ENCODE measurements around the gene NOL3. TPM values are rescaled to one million over a fixed set of nuclear protein-coding genes. Genes with fewer than 3 reads are reported as not detected.
A peak's percentile ranks its signal among the peaks of the same experiment; 100 is the strongest.

The NOL3 gene
- total and polyA plus RNA-seq, 9 of the 15 experiments (the other 6 are each of a cell fraction or from before 2014, with no cell fraction given), result 0.45 to 14.0 (median 5.4) TPM

DNA sequence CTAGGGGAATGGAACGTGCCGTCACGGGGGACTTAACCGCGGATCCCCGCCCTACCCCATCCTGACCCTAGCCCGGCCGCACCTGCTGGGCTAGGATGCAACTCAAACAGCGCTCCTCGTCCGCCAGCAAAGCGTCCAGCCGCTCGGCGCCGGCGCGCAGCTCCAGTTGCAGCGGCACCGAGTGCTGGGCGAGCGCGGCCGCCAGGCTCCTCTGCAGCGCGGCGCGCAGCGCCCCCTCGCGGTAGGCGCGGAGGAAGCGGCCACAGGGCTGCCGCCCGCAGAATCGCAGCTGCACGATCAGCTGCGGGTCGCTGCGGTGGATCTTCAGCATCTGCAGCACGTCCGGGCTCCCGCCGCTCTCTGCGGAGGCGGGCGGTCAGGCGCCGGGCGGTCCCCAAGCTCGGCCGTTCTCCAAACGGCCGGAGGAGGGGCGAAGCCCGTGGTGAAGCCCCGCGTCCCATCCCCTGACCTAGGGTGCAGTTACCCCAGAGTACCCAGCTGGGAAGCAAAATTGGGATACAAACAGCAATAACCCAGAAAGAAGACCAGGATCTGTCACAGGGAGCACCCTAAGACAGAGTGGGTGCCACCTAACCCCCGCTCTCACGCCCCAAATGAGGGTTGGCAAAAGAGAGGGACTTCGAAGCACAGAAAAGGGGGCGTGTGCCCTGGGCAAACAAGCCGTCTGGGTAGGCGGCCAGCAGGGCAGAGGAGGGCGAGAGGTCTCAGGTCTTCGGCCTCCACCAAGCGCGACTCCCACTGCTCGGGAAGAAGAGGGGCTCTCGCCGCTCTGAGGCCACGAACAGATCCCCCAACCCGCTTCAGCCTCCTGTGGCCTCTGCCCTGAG, 14.8 kb upstream of the NOL3 start (continued):
- TF ChIP-seq ARID3B (CRISPR knock-in tag; IDR thresholded peaks at IDR 0.05; ENCODE audit: borderline replicate concordance) (no peak), ERF (CRISPR knock-in tag; IDR thresholded peaks at IDR 0.05) (no peak), SAP30 (IDR thresholded peaks at IDR 0.05; ENCODE audit: borderline replicate concordance, insufficient read depth, low read depth, low read length, poor library complexity, severe bottlenecking) (no peak), POLR2H (tag; IDR thresholded peaks at IDR 0.05; ENCODE audit: low read depth) (no peak), ZNF384 (IDR thresholded peaks at IDR 0.05; ENCODE audit: low read depth, low read length) (no peak), SFPQ (IDR thresholded peaks at IDR 0.05; ENCODE audit: low read depth, low read length) (no peak), MTF1 (CRISPR knock-in tag; IDR thresholded peaks at IDR 0.05; ENCODE audit: borderline replicate concordance) (no peak), NCOR1 (IDR thresholded peaks at IDR 0.05) (no peak), HMG20A (CRISPR knock-in tag; conservative IDR thresholded peaks at IDR 0.05) (no peak), BRF1 (IDR thresholded peaks at IDR 0.05; ENCODE audit: borderline replicate concordance, extremely low read depth, insufficient read length) (no peak), PHF21A (IDR thresholded peaks at IDR 0.05; ENCODE audit: borderline replicate concordance, low read depth) (no peak), DLX4 (CRISPR knock-in tag; IDR thresholded peaks at IDR 0.05) (no peak), ZC3H11A (IDR thresholded peaks at IDR 0.05; ENCODE audit: low read depth, low read length) (no peak), FIP1L1 (IDR thresholded peaks at IDR 0.05; ENCODE audit: low read depth, low read length, poor library complexity, severe bottlenecking) (peak; percentile 91), TAF1 (IDR thresholded peaks at IDR 0.05; ENCODE audit: control insufficient read depth, extremely low read depth, insufficient read depth, low read length, severe bottlenecking) (no peak), VEZF1 (CRISPR knock-in tag; IDR thresholded peaks at IDR 0.05) (no peak), FOXK2 (conservative IDR thresholded peaks at IDR 0.05 in 1 of 2, IDR thresholded peaks at IDR 0.05 in 1 of 2; ENCODE audit: low read depth in 2 of 2) (no peak)
- TF ChIP-seq, protein P1, sequence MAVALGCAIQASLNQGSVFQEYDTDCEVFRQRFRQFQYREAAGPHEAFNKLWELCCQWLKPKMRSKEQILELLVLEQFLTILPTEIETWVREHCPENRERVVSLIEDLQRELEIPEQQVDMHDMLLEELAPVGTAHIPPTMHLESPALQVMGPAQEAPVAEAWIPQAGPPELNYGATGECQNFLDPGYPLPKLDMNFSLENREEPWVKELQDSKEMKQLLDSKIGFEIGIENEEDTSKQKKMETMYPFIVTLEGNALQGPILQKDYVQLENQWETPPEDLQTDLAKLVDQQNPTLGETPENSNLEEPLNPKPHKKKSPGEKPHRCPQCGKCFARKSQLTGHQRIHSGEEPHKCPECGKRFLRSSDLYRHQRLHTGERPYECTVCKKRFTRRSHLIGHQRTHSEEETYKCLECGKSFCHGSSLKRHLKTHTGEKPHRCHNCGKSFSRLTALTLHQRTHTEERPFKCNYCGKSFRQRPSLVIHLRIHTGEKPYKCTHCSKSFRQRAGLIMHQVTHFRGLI (CRISPR knock-in tag; IDR thresholded peaks at IDR 0.05), result no peak
